K562 (cell line): ENCODE results near the gene ZNF135. TPM values are rescaled to one million over a fixed set of nuclear protein-coding genes. Genes with fewer than 3 reads are reported as not detected.

Experiments used
- ATAC-seq: fragments of 200-7000 bp; cut with Tn5 transposase; 3 replicates; pipeline ENCODE4 v1.9.1; 2020; ENCODE audit warnings: moderate library complexity
- BruUV-seq: library from RNA; stranded (reverse); fragments of 400-500 nt; replicated peaks from 2 replicates; lab custom pipeline; 2021; lab: Mats Ljungman, UMichigan
- CTCF ChIA-PET: fragments of 300-600 bp; formaldehyde crosslinking; extraction: SDS; loops from one replicate; lab custom pipeline; 2021; ENCODE audit warnings: low intra/inter-chr PET ratio; lab: Yijun Ruan, JAX
- POLR2A ChIA-PET: fragments of 300-600, 350-650 bp; sonication (Branson Sonifier 250); formaldehyde crosslinking; extraction: SDS; loops from one replicate; lab custom pipeline; 2021; ENCODE audit warnings: antibody characterized with exemption, inconsistent platforms; lab: Yijun Ruan, JAX
- DNase-seq, 4 experiments: peaks; one replicate each; pipeline versions ENCODE4 v3.0.0 to v3.0.0-alpha.2; 2011 to 2018; ENCODE audit warnings: low spot score in 3 of 4, mixed read lengths in 3 of 4; ENCODE audit errors: extremely low read depth in 1 of 4
- FAIRE-seq: peaks from 2 replicates; lab custom pipeline; 2011; peaks lifted over from hg19 to GRCh38; lab: Jason Lieb, UNC
- H2AFZ ChIP-seq: 2 replicates; pipeline ENCODE4 v1.6.0; 2011; ENCODE audit warnings: low read depth, low read length, control low read depth, inconsistent platforms
- H3K27ac ChIP-seq: fragments of 200-600 bp; 3 replicates; pipeline ENCODE4 v1.8.0; 2011; ENCODE audit warnings: low read depth, mild to moderate bottlenecking, control low read depth, inconsistent platforms, low read length, moderate library complexity, mixed read lengths; ENCODE audit errors: extremely low read depth
- H3K27me3 ChIP-seq, 2 experiments: fragments of 300-600 bp in 1 of 2; 2 replicates in 1 of 2; 3 replicates in 1 of 2; pipeline versions ENCODE4 v1.6.0 to v1.8.0; 2011; ENCODE audit warnings: inconsistent platforms in 2 of 2, low read length in 2 of 2, mild to moderate bottlenecking in 1 of 2, mixed read lengths in 1 of 2, moderate library complexity in 1 of 2; ENCODE audit not compliant: control insufficient read depth in 2 of 2, insufficient read depth in 2 of 2
- H3K36me3 ChIP-seq: fragments of 300-600 bp; 3 replicates; pipeline ENCODE4 v1.8.0; 2011; ENCODE audit warnings: mild to moderate bottlenecking, low read length, inconsistent platforms; ENCODE audit not compliant: control insufficient read depth, insufficient read depth
- H3K4me1 ChIP-seq, 2 experiments: fragments of 200-600 bp in 1 of 2; replicated peaks in 1 of 2; 2 replicates in 1 of 2; 3 replicates in 1 of 2; pipeline versions ENCODE4 v1.5.1 to v1.8.0; 2011; ENCODE audit warnings: inconsistent platforms in 2 of 2, low read length in 2 of 2, mild to moderate bottlenecking in 1 of 2, mixed read lengths in 1 of 2, moderate library complexity in 1 of 2; ENCODE audit not compliant: control insufficient read depth in 2 of 2, insufficient read depth in 2 of 2
- H3K4me2 ChIP-seq: 2 replicates; pipeline ENCODE4 v1.6.1; 2011; ENCODE audit warnings: low read length, control low read depth, inconsistent platforms, mixed read lengths; ENCODE audit not compliant: insufficient read depth
- H3K4me3 ChIP-seq: fragments of 200-600 bp; sonication (generic), shearing (Covaris generic); 2 replicates; pipeline ENCODE4 v1.5.1; 2016; ENCODE audit warnings: control low read depth, inconsistent platforms
- H3K79me2 ChIP-seq: fragments of 200-600 bp; 3 replicates; pipeline ENCODE4 v1.8.0; 2011; ENCODE audit warnings: low read length, inconsistent platforms; ENCODE audit not compliant: control insufficient read depth, insufficient read depth
- H3K9ac ChIP-seq, 2 experiments: 2 replicates each; pipeline versions ENCODE4 v1.6.0 to v1.6.1; 2011; ENCODE audit warnings: low read depth in 2 of 2, low read length in 2 of 2, control low read depth in 1 of 2, inconsistent platforms in 1 of 2, mild to moderate bottlenecking in 1 of 2, mixed read lengths in 1 of 2; ENCODE audit not compliant: insufficient read depth in 1 of 2
- H3K9me1 ChIP-seq: one replicate; pipeline ENCODE4 v1.6.0; 2011; ENCODE audit warnings: inconsistent platforms, mild to moderate bottlenecking, low read length, moderate library complexity; ENCODE audit not compliant: control insufficient read depth, insufficient read depth
- H3K9me3 ChIP-seq: replicated peaks from 2 replicates; pipeline ENCODE4 v1.5.1; 2011; ENCODE audit warnings: low read depth, low read length, inconsistent platforms; ENCODE audit not compliant: control insufficient read depth, insufficient read depth
- H4K20me1 ChIP-seq: replicated peaks from 2 replicates; pipeline ENCODE4 v1.6.1; 2011; ENCODE audit warnings: low read length, inconsistent platforms, mixed read lengths; ENCODE audit not compliant: control insufficient read depth, insufficient read depth
- ARID2 ChIP-seq: fragments of 450-650 bp; IDR thresholded peaks from 2 replicates; pipeline ENCODE4 v1.6.1; 2017; ENCODE audit warnings: antibody characterized with exemption, mild to moderate bottlenecking
- BCL6 ChIP-seq: fragments of 250-450 bp; sonication (Bioruptor Pico); IDR thresholded peaks from 2 replicates; pipeline ENCODE4 v1.4.0; 2020
- BRD9 ChIP-seq: fragments of 450-650 bp; IDR thresholded peaks from 2 replicates; pipeline ENCODE4 v1.6.1; 2018; ENCODE audit warnings: low read depth; ENCODE audit not compliant: partially characterized antibody
- COPS2 ChIP-seq: fragments of 450-650 bp; conservative IDR thresholded peaks from 2 replicates; pipeline ENCODE4 v1.6.1; 2016; ENCODE audit warnings: mild to moderate bottlenecking, moderate library complexity
- GATAD2B ChIP-seq: fragments of 450-650 bp; IDR thresholded peaks from 2 replicates; pipeline ENCODE4 v1.6.1; 2017; ENCODE audit warnings: mild to moderate bottlenecking, borderline replicate concordance
- GTF2E2 ChIP-seq: fragments of 200-800 bp; sonication (Bioruptor generic); IDR thresholded peaks from 2 replicates; pipeline ENCODE4 v1.6.1; 2016; ENCODE audit warnings: missing genetic modification characterization, missing compliant biosample characterization
- NFYB ChIP-seq: IDR thresholded peaks from 2 replicates; pipeline ENCODE4 v1.6.1; 2011; ENCODE audit warnings: mild to moderate bottlenecking, moderate library complexity; ENCODE audit not compliant: insufficient read length; ENCODE audit errors: extremely low read depth
- POLR2AphosphoS5 ChIP-seq: IDR thresholded peaks from 2 replicates; pipeline ENCODE4 v1.6.1; 2011; ENCODE audit warnings: mild to moderate bottlenecking, low read depth, low read length, moderate library complexity; ENCODE audit not compliant: control insufficient read depth, insufficient read depth
- THAP7 ChIP-seq: fragments of 250-450 bp; sonication (Bioruptor Pico); IDR thresholded peaks from 2 replicates; pipeline ENCODE4 v1.5.0; 2021
- XRCC5 ChIP-seq: fragments of 200-400 bp; formaldehyde crosslinking; IDR thresholded peaks from 2 replicates; pipeline ENCODE4 v1.6.1; 2017; ENCODE audit warnings: low read depth, mild to moderate bottlenecking, low read length
- ZFX ChIP-seq: sonication (generic); formaldehyde crosslinking; IDR thresholded peaks from 2 replicates; pipeline ENCODE4 v1.8.0; 2022; ENCODE audit warnings: mild to moderate bottlenecking, missing genetic modification reagents, moderate library complexity
- ZNF57 ChIP-seq: fragments of 450-650 bp; formaldehyde crosslinking; IDR thresholded peaks from 2 replicates; pipeline ENCODE4 v1.4.0; 2020; ENCODE audit warnings: mild to moderate bottlenecking, moderate library complexity
- ZNF589 ChIP-seq: fragments of 200-800 bp; sonication (Bioruptor generic); IDR thresholded peaks from 2 replicates; pipeline ENCODE4 v1.6.1; 2016; ENCODE audit warnings: low read depth, missing genetic modification characterization, missing compliant biosample characterization
- WGBS: fragments of 100-300 bp; shearing (Covaris generic); methylation state at CpG from one replicate; pipeline ENCODE4 v1.1.6; 2016; ENCODE audit warnings: low coverage, mixed read lengths; ENCODE audit not compliant: insufficient coverage; ENCODE audit errors: missing lambda C conversion rate; 5-methylcytosine and 5-hydroxymethylcytosine counted together
- in situ Hi-C: fragments of 300-500 bp; cut with MboI; formaldehyde crosslinking; loops from 4 replicates; pipeline ENCODE4 v1.15.0; 2018; ENCODE audit warnings: inconsistent platforms, mixed read lengths
- intact Hi-C: fragments of 100-400 bp; cut with micrococcal nuclease; formaldehyde crosslinking; loops from 2 replicates; pipeline ENCODE4 v1.14.2; 2022
- polyA plus RNA-seq, 8 experiments: library from polyadenylated mRNA; depleted of rRNA in 4 of 8; stranded (reverse) in 5 of 8; unstranded in 3 of 8; fragments of >200 nt; fragmentation: Nextera tagmentation in 2 of 8; fragmentation: Illumina TruSeq in 1 of 8; extraction: Ambion mirVana in 2 of 8; extraction: Trizol in 1 of 8; gene quantifications; 2 replicates each; pipeline versions ENCODE4 v1.2.1 to v1.2.3, GENCODE V29; 2011 to 2014; ENCODE audit warnings: inconsistent platforms in 1 of 8, missing spikeins in 1 of 8
- total RNA-seq, 7 experiments: library from RNA; depleted of rRNA in 6 of 7; stranded (reverse); fragments of >200 nt in 6 of 7; fragmentation: Illumina TruSeq in 2 of 7; extraction: Trizol in 2 of 7; gene quantifications; 2 replicates each; pipeline versions ENCODE4 v1.2.1 to v1.2.3, GENCODE V29; 2011 to 2021; ENCODE audit warnings: low replicate concordance in 1 of 7

ZNF135 gene
- total and polyA plus RNA-seq, 9 of the 15 experiments (the other 6 are each of a cell fraction or from before 2014, with no cell fraction given) = not detected

GRCh38 chr19:58095328-58095727 lies 36.2 kb downstream of the ZNF135 start:
- H3K27ac ChIP-seq = no peak overlapping the region
- no peak overlapping the region for H2AFZ ChIP-seq
- ATAC-seq (no peak), FAIRE-seq (no peak), DNase-seq (no peak)
- CTCF ChIA-PET = no interaction called here
- H3K9me1 ChIP-seq = no peaks in the 10 kb centered on the region
- in situ Hi-C loops = no loop called here
- H3K4me1 ChIP-seq = peaks cover 0 to 6% of the 10 kb centered on the region in 2 experiments; a peak in 1 of 5 replicates
- H3K36me3 ChIP-seq = no peaks in the 10 kb centered on the region
- H3K9me3 ChIP-seq = no peaks in the 10 kb centered on the region
- WGBS = 3% methylated on average over 10 of the region's 10 CpGs
- no peaks in the 10 kb centered on the region for H4K20me1 ChIP-seq
- TF ChIP-seq ZFX (CRISPR knock-in tag) (no peak), ZNF57 (no peak), THAP7 (no peak), ZNF589 (CRISPR knock-in tag) (no peak), BCL6 (CRISPR knock-in tag) (no peak), GTF2E2 (tag) (no peak), BRD9 (no peak), XRCC5 (no peak), POLR2AphosphoS5 (no peak), ARID2 (no peak), GATAD2B (no peak), COPS2 (no peak), NFYB (no peak)
- intact Hi-C loops = no loop called here
- H3K4me2 ChIP-seq = no peak overlapping the region
- H3K4me3 ChIP-seq = no peak overlapping the region
- POLR2A ChIA-PET = no interaction called here
- H3K79me2 ChIP-seq = no peaks in the 10 kb centered on the region
- no TSS peak for BruUV-seq
- H3K27me3 ChIP-seq = no peaks in the 10 kb centered on the region
- H3K9ac ChIP-seq = no peak overlapping the region
